Fibroblast of skin of right biceps (primary cell): ENCODE data around the gene BOC.

Experiments used
- DNase-seq: peaks from one replicate; pipeline ENCODE4 v3.0.0-alpha.2; 2013

BOC gene

DNA sequence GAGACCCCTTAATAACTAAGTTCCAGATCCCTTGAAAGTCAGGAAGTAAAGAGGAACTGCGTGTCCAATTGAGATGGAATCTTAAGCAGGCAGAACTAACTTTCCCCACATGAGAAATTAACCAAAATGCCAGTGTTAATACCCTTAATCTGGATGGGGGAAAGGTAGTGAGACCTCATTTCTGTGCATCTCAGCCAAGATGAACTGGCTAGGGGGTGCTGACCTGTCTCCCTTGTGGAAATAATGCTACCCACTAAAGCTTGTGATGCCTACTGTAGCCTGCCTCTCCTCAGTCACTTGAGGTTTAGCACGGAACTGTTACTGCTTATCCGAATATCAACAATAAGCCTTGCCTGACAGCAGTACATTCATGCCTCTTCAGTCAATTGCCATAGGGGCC is 15.1 kb downstream of the BOC start:
- no peak for DNase-seq

DNA sequence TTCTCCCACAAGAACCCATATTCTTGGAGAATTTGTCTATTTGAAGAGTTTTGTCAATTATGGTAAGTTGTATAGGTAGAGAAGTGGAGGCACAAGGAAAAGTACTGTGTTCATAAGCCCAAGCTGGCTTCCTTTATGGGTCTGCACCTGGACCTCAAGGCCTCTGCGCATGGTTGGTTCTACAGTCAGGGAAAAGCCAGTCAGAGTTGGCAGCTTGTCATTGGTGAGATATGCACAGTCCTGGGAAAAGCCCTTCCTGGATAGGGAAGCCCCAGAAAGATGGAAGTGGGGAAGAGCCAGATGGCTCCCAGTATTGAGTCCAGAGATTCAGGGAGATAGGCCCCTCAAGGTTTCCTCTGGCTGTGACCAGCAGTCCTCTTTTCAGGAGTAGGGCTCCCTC is 15.8 kb downstream of the BOC start:
- no peak for DNase-seq

DNA sequence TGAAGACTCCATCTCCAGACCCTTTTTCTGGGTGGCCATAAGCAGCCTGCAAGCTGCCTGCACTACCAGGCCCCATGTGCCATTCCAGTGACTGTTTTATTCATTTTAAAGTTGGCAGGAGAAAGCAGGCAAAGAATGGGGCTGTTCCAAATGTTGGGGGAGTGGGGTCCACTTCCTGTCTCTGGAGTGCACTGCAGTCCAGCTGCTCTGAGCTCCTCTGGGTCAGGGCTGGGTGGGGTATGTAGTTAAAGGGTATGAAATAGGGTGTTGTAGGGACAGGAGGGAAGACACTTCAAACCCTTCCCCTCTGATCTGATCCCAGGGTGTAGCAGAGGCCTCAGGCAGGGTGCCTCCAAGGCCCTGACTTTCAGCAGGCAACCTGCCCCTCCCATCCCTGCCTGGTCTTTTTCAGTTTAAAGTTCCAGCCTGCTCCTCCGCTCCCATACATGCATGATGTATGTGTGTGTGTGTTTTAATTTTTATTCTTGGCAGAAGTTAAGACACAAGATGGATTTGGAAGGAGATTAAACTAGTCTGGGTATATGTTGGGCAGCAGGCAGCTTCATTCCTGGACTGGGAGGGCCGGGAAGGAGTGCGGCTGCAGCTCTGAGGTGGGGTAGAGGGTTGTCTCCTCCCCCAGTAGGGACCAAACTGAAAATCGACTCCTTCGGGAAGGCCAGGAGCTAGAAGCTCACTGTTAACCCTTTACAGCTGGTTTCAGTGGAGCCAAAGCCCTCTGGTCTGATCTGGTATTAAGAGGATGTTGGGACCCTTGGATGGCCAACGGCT is 17.3 kb downstream of the BOC start:
- no peak for DNase-seq

GRCh38 chr3:113231391-113231790 is 20.0 kb downstream of the BOC start:
- peak; percentile 82 for DNase-seq

GRCh38 chr3:113231827-113232253 is 20.5 kb downstream of the BOC start:
- peak; percentile 95 for DNase-seq

DNA sequence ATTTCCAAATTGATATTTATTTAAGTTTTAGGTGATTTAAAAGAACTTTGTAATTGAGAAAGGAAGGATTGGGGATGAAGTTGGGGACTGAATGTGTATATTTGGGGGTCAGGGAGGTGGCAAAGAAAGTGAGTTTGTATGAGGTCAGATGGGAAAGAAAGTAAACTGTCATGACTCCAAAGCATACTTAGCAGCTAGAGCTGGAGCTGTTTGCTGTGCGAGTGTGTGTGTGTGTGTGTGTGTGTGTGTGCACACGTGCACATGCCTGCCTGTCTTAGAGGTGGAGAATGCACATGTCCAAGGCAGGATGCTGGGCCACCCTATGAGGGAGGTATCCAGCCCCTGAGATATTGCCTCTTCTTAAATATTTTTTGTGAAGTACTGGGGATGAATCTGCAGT is 21.0 kb downstream of the BOC start:
- DNase-seq: peak; percentile 45

DNA sequence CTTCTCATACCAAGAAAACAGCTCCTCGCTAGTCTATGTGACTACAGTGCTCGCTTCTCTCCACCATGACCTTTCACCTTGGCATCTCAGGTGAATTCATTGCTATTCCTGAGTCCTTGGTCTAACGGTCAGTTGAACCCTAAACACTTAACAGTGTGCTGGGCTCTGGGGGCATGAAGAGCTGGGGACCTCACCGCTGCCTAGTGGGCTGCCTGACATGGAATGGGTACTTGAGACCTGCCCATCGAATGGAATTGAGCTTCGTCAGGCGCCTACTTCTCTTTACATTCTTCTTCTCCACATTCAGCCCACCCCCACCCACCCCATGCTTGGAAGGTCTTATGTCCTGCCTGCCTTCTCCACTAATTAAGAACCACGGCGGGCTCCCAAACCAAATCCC is 22.1 kb downstream of the BOC start:
- no peak for DNase-seq

- DNase-seq: no peak
These were observed 22.7 kb downstream of the BOC start for GRCh38 chr3:113234028-113234427.

GRCh38 chr3:113234688-113235260 is 23.4 kb downstream of the BOC start:
- DNase-seq: peak; percentile 54

DNA sequence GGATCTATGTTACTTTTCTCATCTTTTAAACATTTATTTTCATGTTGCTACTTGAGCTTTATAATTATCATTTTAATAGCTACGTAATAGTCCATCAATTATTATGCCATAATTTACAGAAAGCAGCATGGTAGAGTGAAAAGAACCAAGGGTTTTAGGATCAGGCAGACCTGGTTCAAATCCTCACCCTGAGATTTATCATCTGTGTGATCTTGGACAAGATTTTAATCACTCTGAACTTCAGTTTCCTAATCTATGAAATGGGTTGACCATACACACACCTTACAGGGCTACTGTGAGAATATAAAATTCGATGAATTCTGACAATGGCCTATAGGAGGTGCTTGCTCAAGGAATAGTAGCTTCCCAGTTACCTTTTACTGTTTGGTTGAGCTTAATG is 27.1 kb downstream of the BOC start:
- DNase-seq: no peak

DNA sequence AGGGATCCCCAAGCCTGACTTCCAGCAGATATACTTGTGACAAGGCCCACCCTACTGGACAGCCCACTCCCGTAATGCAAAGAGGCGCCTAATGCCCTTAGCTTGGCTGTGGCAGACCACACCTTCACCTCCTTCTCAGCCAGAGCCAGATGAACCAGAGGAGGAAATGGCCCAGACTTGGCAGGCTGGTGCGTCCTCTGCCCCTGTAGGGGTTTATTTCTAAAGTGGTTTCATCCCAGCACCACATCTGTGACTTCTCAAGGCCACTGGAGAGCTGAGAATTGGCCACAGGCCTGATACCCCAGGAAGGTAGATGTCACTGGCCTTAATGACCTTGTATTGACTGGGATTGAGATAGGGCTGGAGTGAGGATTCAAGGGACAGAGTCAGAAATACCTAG is 29.5 kb downstream of the BOC start:
- DNase-seq: no peak

GRCh38 chr3:113241292-113242095 is 30.1 kb downstream of the BOC start:
- peak; percentile 95 for DNase-seq

DNA sequence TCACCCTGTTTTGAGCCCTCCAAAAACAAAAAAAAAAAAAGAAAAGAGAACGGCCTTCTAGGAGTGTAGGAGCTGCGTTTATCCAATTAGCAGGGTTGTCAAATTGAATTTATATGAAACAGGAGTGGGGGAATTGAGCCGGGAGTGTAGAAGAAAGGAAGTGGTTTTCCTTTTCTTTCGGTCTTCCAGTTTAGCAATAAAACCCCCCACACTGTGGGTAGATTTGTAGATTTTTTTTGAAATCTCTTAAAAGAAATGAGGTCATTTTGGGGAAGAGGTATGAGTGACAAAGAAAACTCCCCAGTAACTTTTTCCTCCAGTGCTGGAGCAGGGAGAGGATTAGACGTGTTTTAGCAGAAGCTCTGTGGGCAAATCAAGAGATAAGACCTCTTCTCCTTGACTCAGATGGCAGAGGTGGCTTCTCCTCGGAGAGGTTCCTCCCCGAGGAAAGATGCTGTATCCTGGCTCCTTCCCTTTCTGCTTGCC is 30.8 kb downstream of the BOC start:
- peak; percentile 94 for DNase-seq

- DNase-seq: no peak
These were observed 31.7 kb downstream of the BOC start for GRCh38 chr3:113243071-113243470.

GRCh38 chr3:113243846-113244245 is 32.5 kb downstream of the BOC start:
- peak; percentile 47 for DNase-seq

- peak; percentile 71 for DNase-seq
These were observed 34.4 kb downstream of the BOC start for GRCh38 chr3:113245761-113246161.

DNA sequence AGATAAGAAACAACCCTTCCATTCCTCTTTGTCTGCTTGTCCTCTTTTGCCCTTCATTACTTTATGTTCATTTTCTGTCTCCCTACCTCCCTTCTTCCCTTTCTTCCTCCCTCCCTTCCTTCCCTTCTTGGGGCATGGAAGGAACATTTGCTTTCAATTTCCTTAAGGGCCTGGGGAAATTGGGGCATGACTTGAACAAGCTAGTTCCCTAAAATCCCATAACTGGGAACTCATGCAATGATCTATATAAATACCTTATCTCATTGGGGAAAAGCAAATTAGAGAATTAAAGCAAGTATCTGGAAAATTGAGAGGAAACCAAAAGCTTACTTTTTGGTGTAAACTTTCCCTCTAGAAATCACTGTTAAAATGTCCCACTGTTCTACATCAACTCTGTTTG is 35.7 kb downstream of the BOC start:
- no peak for DNase-seq

- DNase-seq: no peak
These were observed 36.5 kb downstream of the BOC start for GRCh38 chr3:113247675-113248458.

DNA sequence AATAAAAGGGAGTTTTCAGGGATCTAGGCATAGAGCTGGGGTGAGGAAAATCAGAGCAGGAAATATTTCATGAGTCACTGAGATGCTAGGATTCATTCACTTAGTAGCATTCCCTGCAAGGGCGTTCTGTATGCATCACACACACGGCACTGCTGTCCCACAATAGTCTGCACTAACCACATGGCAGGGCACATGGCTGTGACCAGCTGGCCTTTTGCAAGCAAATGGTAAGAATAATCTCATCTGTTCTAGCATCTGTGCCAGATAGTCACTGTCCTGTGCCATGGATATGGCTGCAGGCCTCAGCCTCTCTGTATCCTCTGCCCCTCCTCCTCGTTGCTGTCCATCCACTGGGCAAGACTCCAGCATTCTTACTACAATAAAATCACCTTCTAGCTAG is 37.8 kb downstream of the BOC start:
- DNase-seq: peak; percentile 88

DNA sequence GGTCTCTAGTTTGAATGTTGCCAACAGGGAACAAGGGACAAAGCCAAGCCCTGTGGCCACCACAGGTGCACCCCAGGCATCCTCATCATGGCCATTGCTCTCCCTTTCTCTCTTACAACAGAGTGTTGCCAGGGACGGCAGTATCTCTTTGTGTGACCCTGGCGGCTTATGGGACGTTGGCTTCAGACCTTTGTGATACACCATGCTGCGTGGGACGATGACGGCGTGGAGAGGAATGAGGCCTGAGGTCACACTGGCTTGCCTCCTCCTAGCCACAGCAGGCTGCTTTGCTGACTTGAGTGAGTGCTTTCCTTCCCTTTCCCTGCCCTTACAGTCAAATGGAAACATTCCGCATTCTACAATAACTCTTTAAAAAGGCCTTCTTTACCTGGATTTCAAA is 38.2 kb downstream of the BOC start:
- no peak for DNase-seq

DNA sequence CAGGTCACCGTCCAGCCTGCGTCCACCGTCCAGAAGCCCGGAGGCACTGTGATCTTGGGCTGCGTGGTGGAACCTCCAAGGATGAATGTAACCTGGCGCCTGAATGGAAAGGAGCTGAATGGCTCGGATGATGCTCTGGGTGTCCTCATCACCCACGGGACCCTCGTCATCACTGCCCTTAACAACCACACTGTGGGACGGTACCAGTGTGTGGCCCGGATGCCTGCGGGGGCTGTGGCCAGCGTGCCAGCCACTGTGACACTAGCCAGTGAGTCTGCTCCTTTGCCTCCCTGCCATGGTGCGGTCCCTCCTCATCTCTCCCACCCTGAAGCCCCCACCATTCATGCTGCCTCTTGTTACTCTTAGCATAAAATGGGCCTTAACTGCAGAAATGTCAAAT is 39.2 kb downstream of the BOC start:
- no peak for DNase-seq

DNA sequence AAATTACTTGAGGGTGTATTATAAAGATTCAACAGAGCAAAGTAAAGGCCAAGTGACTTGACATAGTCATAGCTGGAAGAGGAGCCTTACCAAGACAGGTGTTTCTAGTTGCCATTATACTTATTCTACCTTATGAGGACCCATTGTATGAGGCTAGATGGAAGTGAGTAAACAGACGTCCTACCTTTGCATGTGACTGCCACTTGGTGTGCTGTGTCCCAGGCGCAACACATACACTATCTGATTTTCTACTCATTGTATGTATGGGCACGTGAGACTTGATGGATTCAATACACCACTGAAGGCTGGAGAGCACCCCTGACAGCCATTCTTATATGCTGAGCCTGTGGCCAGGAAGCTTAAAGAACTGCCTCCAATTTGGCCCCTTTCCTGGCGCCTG is 40.5 kb downstream of the BOC start:
- DNase-seq: no peak

DNA sequence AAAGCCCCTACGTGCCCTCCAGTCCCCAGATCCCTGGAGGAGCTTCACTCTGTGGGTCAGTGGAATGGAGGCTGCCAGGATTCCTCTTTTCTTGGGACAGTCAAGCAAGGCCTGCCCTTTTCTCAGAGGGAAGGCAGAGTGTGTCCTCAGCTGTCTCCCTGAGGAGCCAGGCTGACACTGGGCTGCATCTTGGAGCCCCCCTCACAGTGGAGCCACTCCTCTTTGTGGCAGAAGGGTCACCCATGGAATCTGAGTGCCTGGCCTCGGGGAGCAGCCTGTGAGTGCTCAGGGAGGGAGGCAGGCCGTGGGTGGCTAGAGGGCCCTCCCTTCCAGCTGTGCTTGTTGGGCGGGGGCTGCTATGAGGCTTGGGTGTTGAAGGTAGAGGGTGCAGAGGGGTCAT is 41.2 kb downstream of the BOC start:
- DNase-seq: no peak
